KMS-11 (cell line): Measurements from ENCODE around the gene KDM2B.

Experiments used
- H2AFZ ChIP-seq: fragments of 200-600 bp; sonication (generic); 2 replicates; pipeline ENCODE4 v1.6.1; 2016; ENCODE audit warnings: antibody characterized with exemption, mixed run types, low read depth
- H3K27ac ChIP-seq: fragments of 200-600 bp; sonication (generic); 2 replicates; pipeline ENCODE4 v1.6.1; 2016; ENCODE audit warnings: mild to moderate bottlenecking, mixed run types
- H3K27me3 ChIP-seq: fragments of 200-600 bp; sonication (generic); 2 replicates; pipeline ENCODE4 v1.6.1; 2017; ENCODE audit warnings: mild to moderate bottlenecking, low read depth, mixed run types, moderate library complexity; ENCODE audit not compliant: insufficient read depth
- H3K36me3 ChIP-seq: fragments of 200-600 bp; sonication (generic); 2 replicates; pipeline ENCODE4 v1.6.1; 2017; ENCODE audit warnings: mild to moderate bottlenecking, mixed run types; ENCODE audit not compliant: insufficient read depth
- H3K4me1 ChIP-seq: fragments of 200-600 bp; sonication (generic); 2 replicates; pipeline ENCODE4 v1.6.1; 2016; ENCODE audit warnings: mild to moderate bottlenecking, low read depth, mixed run types; ENCODE audit not compliant: poor library complexity, severe bottlenecking
- H3K4me2 ChIP-seq: fragments of 200-600 bp; sonication (generic); 2 replicates; pipeline ENCODE4 v1.7.0; 2016; ENCODE audit warnings: mild to moderate bottlenecking, mixed run types
- H3K4me3 ChIP-seq: fragments of 200-600 bp; sonication (generic); IDR thresholded peaks from 2 replicates; pipeline ENCODE4 v1.6.1; 2017; ENCODE audit warnings: low read depth, low read length, mixed read lengths; ENCODE audit not compliant: insufficient read depth
- H3K79me2 ChIP-seq: fragments of 200-600 bp; sonication (generic); 2 replicates; pipeline ENCODE4 v1.6.1; 2016; ENCODE audit warnings: low read depth, mixed run types; ENCODE audit not compliant: insufficient read depth
- H3K9ac ChIP-seq: fragments of 200-600 bp; sonication (generic); 2 replicates; pipeline ENCODE4 v1.6.1; 2016; ENCODE audit warnings: mild to moderate bottlenecking, mixed run types
- H4K20me1 ChIP-seq: fragments of 200-600 bp; sonication (generic); 2 replicates; pipeline ENCODE4 v1.6.1; 2016; ENCODE audit warnings: mild to moderate bottlenecking, mixed run types; ENCODE audit not compliant: insufficient read depth
- TF ChIP-seq, protein P1 (sequence below): fragments of 200-600 bp; sonication (generic); conservative IDR thresholded peaks from 2 replicates; pipeline ENCODE4 v1.6.1; 2017; ENCODE audit warnings: low read depth, mild to moderate bottlenecking, antibody characterized with exemption, low read length, moderate library complexity, mixed read lengths

The KDM2B gene

DNA sequence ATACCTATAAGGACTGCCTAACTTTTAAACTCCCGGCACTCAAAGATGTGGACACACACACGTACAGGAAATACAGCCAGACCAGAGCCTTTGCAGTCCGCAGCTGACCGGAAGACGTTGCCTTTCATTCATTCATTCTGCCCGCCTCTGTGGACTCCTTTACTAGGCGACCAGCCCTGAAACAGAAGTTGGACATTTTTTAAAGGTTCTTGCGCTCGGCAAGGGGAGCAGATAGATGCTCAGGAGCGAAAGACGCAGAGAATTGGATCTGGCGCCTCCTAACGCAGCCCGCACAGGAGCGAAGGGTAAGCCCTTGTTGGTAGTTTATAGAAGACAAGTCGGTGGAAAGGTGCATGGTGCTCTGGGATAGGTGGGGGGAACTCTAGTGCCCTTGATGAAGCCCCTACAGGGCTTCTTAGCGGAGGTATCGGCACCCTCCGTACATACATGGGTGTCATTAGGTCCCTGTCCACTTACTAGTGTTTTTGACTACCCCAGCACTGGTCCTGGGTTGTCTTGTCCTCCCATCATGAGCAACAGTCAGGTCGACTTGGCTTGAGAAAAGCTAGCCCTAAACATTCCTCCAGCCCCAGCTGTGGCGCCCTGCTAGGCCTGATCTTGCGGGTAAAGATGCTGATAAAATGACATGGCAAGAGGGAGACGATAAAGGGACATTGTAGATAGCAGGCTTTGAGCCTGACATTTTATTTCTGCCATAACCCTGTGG, at the start of gene KDM2B:
Gene KDM2B, minus strand, starts transcription at position 65 of the 727 bp plus-strand sequence. CDS start 112 bp downstream, outside the sequence.
- H2AFZ ChIP-seq = peak within 1 kb of the TSS; percentile 52; the same call in 1 of the 2 replicates
- H3K36me3 ChIP-seq = no peaks in the 10 kb centered on the region
- no peaks in the 10 kb centered on the region for H3K4me1 ChIP-seq
- no peaks in the 10 kb centered on the region for H4K20me1 ChIP-seq
- H3K4me2 ChIP-seq = peak within 1 kb of the TSS; percentile 76
- no peaks in the 10 kb centered on the region for H3K27me3 ChIP-seq
- H3K4me3 ChIP-seq = no peak within 1 kb of the TSS
- TF ChIP-seq, protein P1, sequence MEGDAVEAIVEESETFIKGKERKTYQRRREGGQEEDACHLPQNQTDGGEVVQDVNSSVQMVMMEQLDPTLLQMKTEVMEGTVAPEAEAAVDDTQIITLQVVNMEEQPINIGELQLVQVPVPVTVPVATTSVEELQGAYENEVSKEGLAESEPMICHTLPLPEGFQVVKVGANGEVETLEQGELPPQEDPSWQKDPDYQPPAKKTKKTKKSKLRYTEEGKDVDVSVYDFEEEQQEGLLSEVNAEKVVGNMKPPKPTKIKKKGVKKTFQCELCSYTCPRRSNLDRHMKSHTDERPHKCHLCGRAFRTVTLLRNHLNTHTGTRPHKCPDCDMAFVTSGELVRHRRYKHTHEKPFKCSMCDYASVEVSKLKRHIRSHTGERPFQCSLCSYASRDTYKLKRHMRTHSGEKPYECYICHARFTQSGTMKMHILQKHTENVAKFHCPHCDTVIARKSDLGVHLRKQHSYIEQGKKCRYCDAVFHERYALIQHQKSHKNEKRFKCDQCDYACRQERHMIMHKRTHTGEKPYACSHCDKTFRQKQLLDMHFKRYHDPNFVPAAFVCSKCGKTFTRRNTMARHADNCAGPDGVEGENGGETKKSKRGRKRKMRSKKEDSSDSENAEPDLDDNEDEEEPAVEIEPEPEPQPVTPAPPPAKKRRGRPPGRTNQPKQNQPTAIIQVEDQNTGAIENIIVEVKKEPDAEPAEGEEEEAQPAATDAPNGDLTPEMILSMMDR = no peak
- peak within 1 kb of the TSS; percentile 83 for H3K9ac ChIP-seq
- peak within 1 kb of the TSS; percentile 78 for H3K27ac ChIP-seq
- no peaks in the 10 kb centered on the region for H3K79me2 ChIP-seq

DNA sequence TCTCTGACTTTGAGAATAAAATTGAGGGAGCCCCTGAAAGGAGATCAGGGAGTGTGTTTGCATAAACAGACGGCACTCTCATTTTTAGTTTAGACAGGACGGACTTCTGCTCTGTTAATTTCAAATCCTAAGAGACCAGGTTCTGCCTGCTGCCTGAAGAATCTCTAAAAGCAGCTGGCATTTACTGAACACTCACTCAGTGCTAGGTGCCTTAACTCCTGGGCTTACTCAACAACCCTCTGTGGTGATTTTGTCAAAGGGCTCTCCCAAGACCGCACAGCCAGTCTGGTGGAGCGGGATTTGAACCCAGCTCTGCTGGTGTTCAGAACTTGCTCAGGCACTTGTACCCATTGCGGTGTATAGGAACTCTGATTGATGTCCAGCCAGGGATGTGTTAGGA, 47.7 kb upstream of the KDM2B start:
- no peaks in the 10 kb centered on the region for H3K27me3 ChIP-seq
- no peak overlapping the region for H3K4me3 ChIP-seq
- H3K9ac ChIP-seq = no peak overlapping the region
- TF ChIP-seq, protein P1 = no peak
- no peak overlapping the region for H2AFZ ChIP-seq
- no peak overlapping the region for H3K27ac ChIP-seq
- no peaks in the 10 kb centered on the region; the same call in 1 of the 2 replicates for H3K79me2 ChIP-seq
- no peaks in the 10 kb centered on the region for H4K20me1 ChIP-seq
- peak overlapping the region; percentile 78; the same call in 1 of the 2 replicates for H3K4me2 ChIP-seq
- no peaks in the 10 kb centered on the region for H3K36me3 ChIP-seq
- peaks cover 22% of the 10 kb centered on the region for H3K4me1 ChIP-seq

DNA sequence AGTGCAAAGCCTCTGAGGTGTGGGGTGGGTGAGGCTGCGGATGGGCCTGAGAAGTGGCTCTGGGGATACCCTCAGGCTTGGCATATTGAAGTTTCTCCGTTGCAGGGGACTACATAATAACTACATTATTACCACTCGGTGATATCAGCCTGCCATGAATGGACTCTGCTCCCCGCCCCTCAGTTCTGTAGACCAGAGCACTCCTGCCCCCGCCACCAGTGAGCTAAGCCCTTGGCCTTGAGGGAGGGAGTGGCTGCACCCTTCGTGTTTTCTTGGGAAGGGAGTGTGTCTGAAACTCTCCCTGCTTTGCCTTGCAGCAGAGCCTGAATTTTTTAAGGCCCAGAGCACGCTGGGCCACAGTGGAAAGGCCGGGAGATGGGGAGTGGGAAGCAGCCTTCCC, 47.2 kb upstream of the KDM2B start:
- Histone ChIP-seq H4K20me1 (no peaks in the 10 kb centered on the region), H3K36me3 (no peaks in the 10 kb centered on the region), H3K27me3 (no peaks in the 10 kb centered on the region), H3K27ac (peak overlapping the region; percentile 71; the same call in 1 of the 2 replicates), H3K4me2 (peak overlapping the region; percentile 78), H3K9ac (peak overlapping the region; percentile 75; the same call in 1 of the 2 replicates), H3K4me3 (no peak overlapping the region), H2AFZ (no peak overlapping the region), H3K79me2 (no peaks in the 10 kb centered on the region; the same call in 1 of the 2 replicates), H3K4me1 (peaks cover 22% of the 10 kb centered on the region)
- TF ChIP-seq, protein P1 = no peak

DNA sequence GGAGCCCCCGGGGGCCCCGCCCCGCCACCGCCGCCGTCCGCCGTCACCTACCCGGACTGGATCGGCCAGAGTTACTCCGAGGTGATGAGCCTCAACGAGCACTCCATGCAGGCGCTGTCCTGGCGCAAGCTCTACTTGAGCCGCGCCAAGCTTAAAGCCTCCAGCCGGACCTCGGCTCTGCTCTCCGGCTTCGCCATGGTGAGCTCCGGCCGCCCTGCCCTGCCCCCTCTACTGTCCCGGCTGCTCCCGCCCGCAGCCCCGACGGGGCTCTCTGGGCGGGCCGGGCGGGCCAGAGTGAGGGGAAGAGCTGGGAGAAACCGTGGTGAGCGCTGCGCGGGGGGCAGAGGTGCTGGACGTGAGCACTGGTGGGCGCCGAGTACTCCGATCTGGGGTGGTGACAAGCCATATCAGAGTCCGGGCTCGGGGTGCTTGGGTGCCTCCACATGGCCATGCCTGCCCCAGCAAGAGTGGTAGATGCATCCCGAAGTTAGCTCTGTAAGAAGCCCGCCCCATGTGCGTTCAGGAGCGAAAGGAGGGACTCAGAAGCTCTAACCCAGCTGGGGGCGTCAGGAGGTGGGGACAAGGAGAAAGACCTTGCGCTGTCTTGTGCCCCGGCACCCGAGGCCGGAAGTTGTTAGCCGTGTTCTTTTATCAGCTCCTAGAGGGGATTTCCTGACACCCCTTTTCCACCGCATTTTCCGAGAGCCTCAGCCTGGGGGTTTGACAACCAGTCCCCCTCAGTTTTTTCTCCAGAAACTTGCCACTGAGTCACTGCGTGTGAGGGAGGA, 46.2 kb upstream of the KDM2B start:
- TF ChIP-seq, protein P1 = no peak
- Histone ChIP-seq H3K9ac (peak overlapping the region; percentile 75), H3K36me3 (no peaks in the 10 kb centered on the region), H3K27ac (peak overlapping the region; percentile 71), H3K4me2 (peak overlapping the region; percentile 78), H3K79me2 (no peaks in the 10 kb centered on the region; the same call in 1 of the 2 replicates), H3K4me3 (no peak overlapping the region), H4K20me1 (no peaks in the 10 kb centered on the region), H3K4me1 (peaks cover 22% of the 10 kb centered on the region), H2AFZ (peak overlapping the region; percentile 30), H3K27me3 (no peaks in the 10 kb centered on the region)
